H1 (cell line): Measurements from ENCODE around the gene SERPINB12. TPM values are rescaled to one million over a fixed set of nuclear protein-coding genes. Genes with fewer than 3 reads are reported as not detected.

ENCODE experiments used
- EZH2 ChIP-seq: fragments of 200-600 bp; sonication (generic); IDR thresholded peaks from 2 replicates; pipeline ENCODE4 v1.7.1; 2012; ENCODE audit warnings: low read depth, mild to moderate bottlenecking, moderate library complexity, low read length, inconsistent platforms; ENCODE audit not compliant: severe bottlenecking
- POLR2A ChIP-seq, 2 experiments: IDR thresholded peaks; 1 replicate in 1 of 2; 2 replicates in 1 of 2; pipeline ENCODE4 v1.6.1; 2011; ENCODE audit warnings: low read depth in 2 of 2, low read length in 2 of 2, mild to moderate bottlenecking in 2 of 2; ENCODE audit errors: control extremely low read depth in 1 of 2
- SIN3A ChIP-seq, 2 experiments: IDR thresholded peaks in 1 of 2; conservative IDR thresholded peaks in 1 of 2; 2 replicates each; pipeline ENCODE4 v1.6.1; 2011 to 2012; ENCODE audit warnings: low read length in 2 of 2, improper control_type of control experiment in 1 of 2, low read depth in 1 of 2, mild to moderate bottlenecking in 1 of 2
- polyA plus RNA-seq, 7 experiments: library from polyadenylated mRNA; depleted of rRNA in 3 of 7; stranded (reverse) in 5 of 7; unstranded in 2 of 7; fragments of >200 nt in 5 of 7; fragments of 200-250 nt in 2 of 7; gene quantifications; 1 replicate in 5 of 7; 2 replicates in 1 of 7; 4 replicates in 1 of 7; pipeline versions ENCODE4 v1.2.1 to v1.2.3, GENCODE V29; 2011 to 2013; ENCODE audit warnings: missing spikeins in 2 of 7, mixed read lengths in 2 of 7
- total RNA-seq: library from RNA; stranded (reverse); fragmentation: NEBNext Ultra II Directional; extraction: Animal tissue kit (Norgen Biotek cat#: 25700); gene quantifications from 2 replicates; pipeline ENCODE4 v1.2.1, GENCODE V29; 2021

Gene SERPINB12
- total and polyA plus RNA-seq, 2 of the 8 experiments (the other 6 are each of a cell fraction or from before 2014, with no cell fraction given), result not detected

DNA sequence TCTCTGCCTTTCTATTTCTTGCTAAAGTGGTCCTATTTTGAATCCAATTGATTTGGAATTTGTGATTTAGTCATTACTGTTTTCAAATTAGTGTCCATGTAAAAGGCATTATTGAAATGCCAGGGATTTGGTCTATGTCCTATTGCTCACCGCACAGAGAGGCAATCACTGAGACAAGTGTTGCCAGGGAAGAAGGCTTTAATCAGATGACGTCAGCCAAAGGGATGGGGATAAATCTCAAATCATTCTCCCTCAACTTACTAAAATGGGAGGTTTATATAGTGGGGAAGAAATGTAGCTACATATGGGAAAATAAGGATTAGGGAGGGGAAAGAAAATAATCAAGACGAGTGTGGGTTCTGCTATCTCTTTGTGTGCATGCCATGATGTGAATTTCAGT is 9.6 kb downstream of the SERPINB12 start (continued):
- no peak for TF ChIP-seq SIN3A (conservative IDR thresholded peaks at IDR 0.05 in 1 of 2, IDR thresholded peaks at IDR 0.05 in 1 of 2; ENCODE audit: low read depth in 1 of 2, low read length in 2 of 2)
- TF ChIP-seq POLR2A (IDR thresholded peaks at IDR 0.05; ENCODE audit: control extremely low read depth in 1 of 2, low read depth in 2 of 2, low read length in 2 of 2), result no peak
- TF ChIP-seq EZH2, result no peak
